DMS79 (cell line): ENCODE data around the gene RPUSD3.
A peak's percentile ranks its signal among the peaks of the same experiment; 100 is the strongest.
"Not testable (repeated sequence)": the region's sequence is repeated elsewhere in the genome, so short reads cannot be mapped to it uniquely, and the experiment has no call there.

Experiments used
- DNase-seq: peaks from one replicate; lab custom pipeline; 2025; lab: John Stamatoyannopoulos, UW

Gene RPUSD3

DNA sequence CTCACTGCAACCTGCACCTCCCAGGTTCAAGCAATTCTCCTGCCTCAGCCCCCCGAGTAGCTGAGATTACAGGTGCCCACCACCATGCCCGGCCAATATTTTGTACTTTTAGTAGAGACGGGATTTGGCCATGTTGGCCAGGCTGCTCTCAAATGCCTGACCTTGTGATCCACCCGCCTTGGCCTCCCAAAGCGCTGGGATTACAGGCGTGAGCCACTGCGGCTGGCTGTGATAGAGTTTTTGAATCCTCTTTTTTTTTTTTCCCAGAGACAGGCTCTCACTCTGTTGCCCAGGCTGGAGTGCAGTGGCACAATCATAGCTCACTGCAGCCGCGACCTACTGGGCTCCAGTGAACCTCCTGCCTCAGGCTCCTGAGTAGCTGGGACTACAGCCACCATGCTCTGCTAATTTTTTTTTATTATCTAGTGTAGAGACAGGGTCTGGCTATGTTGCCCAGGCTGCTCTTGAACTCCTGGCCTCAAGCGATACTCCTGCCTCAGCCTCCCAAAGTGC is 21.4 kb upstream of the RPUSD3 start:
- DNase-seq, result not testable (repeated sequence)

- peak; percentile 73 for DNase-seq
Observed at GRCh38 chr3:9864200-9864927, 20.6 kb upstream of the RPUSD3 start.

GRCh38 chr3:9863058-9863772 is 19.4 kb upstream of the RPUSD3 start:
- no peak for DNase-seq

DNA sequence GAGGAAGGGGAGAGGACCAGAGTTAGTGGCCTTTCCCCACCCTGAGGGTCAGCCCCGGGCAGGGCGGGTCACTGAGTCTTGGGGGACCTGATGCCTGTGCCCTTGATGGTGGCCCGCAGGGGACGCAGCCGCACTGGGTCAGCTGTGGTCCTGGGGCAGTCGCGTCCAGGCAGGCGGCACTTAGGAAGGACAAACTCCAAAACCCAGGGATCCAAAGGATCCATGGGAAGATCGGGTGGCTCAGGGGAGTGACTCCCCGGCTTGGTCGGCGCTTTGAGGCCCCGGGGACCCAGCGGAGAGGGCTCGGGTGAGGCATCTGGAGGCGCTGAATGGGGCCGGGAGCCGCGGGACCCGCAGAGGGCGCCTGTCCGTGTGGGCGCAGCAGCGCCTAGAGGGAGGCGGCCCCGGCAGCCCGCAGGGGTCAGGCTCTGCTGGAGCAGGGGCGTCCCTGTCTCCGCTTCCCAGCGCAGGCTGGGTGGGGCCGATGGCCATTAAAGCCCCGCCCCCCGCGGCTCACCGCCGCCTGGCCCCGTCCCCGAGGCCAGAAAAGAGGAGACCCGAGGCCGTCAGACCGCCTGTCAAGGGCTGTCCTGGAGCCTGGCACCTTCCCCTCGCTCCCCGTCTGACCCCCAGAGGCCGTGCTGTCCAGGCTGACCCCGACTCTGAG is 18.7 kb upstream of the RPUSD3 start:
- no peak for DNase-seq

- DNase-seq, result no peak
Observed at GRCh38 chr3:9861626-9862130, 17.9 kb upstream of the RPUSD3 start.

DNA sequence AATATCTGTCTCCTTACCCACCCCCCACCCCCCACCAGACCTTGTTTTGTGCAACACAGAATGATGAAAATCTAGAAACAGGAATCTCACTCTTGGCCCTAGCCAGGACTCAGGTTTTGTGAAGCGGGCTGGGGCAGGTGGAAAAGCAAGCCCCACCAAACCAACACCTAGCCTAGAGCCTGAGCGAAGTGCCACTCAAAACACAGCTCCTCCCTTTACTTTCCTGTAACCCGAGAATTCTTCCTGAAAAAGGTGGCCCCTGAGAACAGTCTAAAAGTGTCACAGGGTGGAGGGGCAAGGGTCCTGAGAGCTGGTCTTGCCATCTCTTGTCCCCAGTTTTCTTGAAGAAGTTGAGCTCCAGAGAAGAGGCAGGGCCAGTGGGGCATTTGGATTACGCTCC is 17.4 kb upstream of the RPUSD3 start:
- no peak for DNase-seq

GRCh38 chr3:9859530-9860025 is 15.8 kb upstream of the RPUSD3 start:
- no peak for DNase-seq

DNA sequence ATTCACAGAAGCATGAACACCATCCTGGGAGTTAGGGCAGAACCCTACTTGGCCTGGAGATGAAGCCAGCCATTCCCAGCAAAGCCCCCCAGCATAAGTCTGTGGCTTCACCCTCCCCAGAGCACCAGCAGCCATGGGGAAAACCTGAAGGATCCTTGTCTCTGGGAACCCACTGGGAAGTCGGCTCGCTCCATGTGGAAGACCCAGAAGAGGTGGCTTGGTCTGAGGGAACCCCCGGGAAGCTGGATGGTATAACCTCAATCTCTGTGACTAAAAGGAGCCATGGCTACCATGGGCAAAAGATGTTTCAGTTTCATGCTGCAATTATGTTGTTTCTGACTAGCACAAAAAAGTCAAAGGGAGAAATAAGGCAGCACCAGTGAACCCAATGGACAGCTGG is 11.8 kb upstream of the RPUSD3 start:
- no peak for DNase-seq

DNA sequence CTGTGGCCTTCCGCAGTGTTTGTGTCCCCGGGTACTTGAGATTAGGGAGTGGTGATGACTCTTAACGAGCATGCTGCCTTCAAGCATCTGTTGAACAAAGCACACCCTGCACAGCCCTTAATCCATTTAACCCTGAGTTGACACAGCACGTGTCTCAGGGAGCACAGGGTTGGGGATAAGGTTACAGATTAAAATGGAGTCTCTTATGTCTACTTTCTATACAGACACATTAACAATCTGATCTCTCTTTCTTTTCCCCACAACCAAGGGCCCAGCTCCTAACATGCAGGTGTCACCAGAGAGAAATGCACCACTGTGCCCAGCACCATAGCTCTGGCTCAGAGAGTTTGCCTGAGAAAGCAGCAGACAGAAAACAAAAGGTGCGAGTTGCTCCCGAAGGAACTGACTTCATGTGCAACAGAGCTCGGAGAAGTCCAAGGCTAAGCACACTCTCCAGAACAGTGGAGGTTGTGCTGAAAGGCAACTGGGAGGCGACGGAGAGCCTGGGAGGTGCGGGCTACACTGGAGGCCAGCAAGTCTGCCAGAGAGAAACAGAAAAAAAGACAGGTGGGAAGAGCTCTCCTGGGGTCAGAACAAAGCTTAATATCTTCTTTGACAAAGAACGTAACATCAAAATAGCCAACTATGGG is 10.6 kb upstream of the RPUSD3 start:
- peak; percentile 3 for DNase-seq

DNA sequence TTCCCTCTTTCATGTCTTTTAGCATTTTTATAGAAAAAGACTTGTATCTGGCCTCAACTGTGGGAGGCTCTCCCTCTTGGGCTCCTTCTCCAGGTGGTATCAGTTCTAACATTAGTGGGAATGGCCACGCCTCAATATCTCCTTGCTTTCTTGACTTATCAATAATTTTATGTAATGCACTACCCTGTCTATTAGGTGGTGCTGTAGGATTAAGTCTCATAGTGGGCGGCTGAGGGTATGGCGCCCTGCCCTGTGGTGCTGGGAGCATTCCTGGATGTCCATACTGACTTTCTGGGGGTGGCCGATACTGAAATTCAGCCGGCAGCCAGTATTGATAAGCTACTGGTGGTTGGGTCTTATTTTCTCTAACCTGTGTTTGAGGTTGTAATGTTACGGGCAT is 8.7 kb upstream of the RPUSD3 start:
- no peak for DNase-seq

GRCh38 chr3:9851926-9852325 is 8.1 kb upstream of the RPUSD3 start:
- not testable (repeated sequence) for DNase-seq

GRCh38 chr3:9851383-9851782 is 7.6 kb upstream of the RPUSD3 start:
- not testable (repeated sequence) for DNase-seq

GRCh38 chr3:9848860-9849259 is 5.1 kb upstream of the RPUSD3 start:
- DNase-seq, result not testable (repeated sequence)

- DNase-seq, result not testable (repeated sequence)
Observed at GRCh38 chr3:9847870-9848269, 4.1 kb upstream of the RPUSD3 start.

GRCh38 chr3:9846931-9847488 is 3.2 kb upstream of the RPUSD3 start:
- no peak for DNase-seq

- DNase-seq, result no peak
Observed at GRCh38 chr3:9846231-9846630, 2.4 kb upstream of the RPUSD3 start.

DNA sequence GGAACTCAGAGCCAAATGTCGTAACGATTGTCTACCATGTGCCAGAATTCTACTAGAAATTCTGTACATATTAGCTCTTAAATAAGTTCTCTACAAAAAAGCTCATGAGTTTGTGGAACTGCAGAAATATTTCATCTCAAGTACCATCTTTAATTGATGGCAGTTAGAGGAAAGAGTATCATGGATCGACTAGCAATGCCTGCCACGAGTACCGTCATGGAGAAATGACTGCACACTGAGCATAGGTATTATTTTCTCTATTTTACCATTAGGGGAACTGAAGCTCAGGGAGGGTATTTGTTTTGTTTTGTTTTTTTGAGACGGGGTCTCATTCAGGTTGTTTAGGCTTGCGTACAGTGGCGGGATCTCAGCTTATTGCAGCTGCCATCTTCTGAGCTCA is 2.8 kb downstream of the RPUSD3 start:
- DNase-seq, result no peak

GRCh38 chr3:9838856-9839255 is 5.0 kb downstream of the RPUSD3 start:
- DNase-seq, result no peak

DNA sequence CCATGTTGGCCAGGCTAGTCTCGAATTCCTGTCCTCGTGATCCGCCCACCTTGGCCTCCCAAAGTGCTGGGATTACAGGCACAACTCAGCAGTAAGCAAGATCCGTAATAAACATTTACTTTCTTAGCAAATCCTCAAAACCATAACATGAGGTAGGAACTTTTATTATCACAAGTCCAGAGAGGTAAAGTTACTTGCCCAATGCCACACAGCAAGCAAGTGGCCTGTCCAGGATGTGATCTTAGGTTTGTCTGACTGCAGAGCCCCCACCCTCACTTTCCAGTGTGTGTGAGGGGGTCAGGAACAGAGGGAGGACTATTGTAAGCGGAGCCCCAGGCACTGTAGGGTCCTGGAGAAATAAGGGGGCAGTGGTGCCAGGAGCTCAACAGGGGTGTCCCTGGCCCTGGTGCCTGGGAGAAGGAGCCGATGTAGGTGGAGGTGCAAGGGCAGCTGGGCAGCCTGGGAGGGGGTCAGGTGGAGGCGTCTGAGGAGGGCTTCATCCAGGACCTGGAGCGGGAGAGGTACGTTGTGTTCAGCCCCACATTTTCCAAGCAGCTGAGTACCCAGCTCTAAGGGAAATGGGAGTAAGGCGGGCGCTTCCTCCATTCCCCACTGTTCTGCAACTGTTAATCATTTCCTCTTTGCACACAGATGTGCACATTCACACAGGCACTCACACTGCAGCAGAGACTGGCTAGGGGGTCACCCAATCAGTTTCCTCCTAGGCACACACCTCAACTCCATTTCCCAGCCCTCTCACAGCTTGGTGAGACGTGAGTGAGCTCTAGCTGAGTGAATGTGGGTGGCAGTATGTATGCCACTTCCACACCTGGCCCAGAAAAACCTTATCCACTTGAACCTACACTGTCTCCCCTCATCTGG is 5.9 kb downstream of the RPUSD3 start:
- no peak for DNase-seq

DNA sequence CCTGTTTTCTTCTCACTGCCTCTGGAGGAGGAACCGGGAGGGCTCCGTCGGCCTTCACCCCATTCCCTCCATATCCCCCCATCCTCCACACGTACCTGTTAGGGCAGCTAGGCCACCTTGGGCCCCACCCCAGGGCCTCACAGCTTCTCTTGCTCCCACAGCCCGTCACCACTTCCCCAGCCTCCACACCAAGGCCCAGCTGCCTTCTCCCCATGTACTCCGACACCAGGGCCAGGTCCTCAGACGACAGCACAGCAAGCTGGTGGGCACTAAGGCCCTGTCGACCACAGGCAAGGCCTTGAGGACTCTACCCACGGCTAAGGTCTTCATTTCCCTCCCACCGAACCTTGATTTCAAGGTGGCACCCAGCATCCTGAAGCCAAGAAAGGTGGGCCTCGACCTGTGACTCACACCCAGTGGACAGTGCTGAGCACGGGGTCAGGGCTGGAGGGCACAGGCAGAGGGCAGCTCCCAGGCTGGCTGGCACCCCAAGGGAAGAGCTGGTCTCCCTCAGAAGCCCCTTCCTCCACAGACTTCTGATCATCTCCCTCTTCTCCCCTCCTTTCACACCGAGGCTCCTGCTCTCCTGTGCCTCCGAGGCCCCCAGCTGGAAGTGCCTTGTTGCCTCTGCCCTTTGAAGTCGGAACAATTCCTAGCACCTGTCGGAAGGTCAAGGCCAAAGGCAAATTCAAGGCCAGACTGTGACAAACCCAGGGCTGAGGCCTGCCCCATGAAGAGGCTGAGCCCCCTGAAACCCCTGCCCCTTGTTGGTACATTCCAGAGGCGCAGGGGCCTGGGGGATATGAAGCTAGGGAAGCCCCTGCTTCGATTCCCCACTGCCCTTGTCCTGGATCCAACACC is 9.1 kb downstream of the RPUSD3 start:
- DNase-seq, result no peak
